Suprapubic skin (tissue), 4 donors: ENCODE measurements around the gene MAGI1. TPM values are rescaled to one million over a fixed set of nuclear protein-coding genes. Genes with fewer than 3 reads are reported as not detected.

Experiments used
- DNase-seq, 2 donors: peaks; one replicate each; pipeline ENCODE4 v3.0.0-alpha.2; 2019; ENCODE audit warnings: low spot score in 2 of 2
- H3K27ac ChIP-seq: fragments of 200-600 bp; sonication (generic); one replicate; pipeline ENCODE4 v1.5.1; 2019
- H3K27me3 ChIP-seq: fragments of 200-600 bp; sonication (generic); one replicate; pipeline ENCODE4 v1.5.1; 2019
- H3K36me3 ChIP-seq: fragments of 200-600 bp; sonication (generic); one replicate; pipeline ENCODE4 v1.5.1; 2019
- H3K4me1 ChIP-seq: fragments of 200-600 bp; sonication (generic); one replicate; pipeline ENCODE4 v1.5.1; 2019
- H3K4me3 ChIP-seq: fragments of 200-600 bp; sonication (generic); one replicate; pipeline ENCODE4 v1.5.1; 2019; ENCODE audit warnings: mild to moderate bottlenecking
- H3K9me3 ChIP-seq: fragments of 200-600 bp; sonication (generic); one replicate; pipeline ENCODE4 v1.5.1; 2019
- CTCF ChIP-seq, 2 donors: fragments of 200-600 bp in 1 of 2; fragments of 450-650 bp in 1 of 2; sonication (generic) in 1 of 2; IDR thresholded peaks; one replicate each; pipeline ENCODE4 v1.5.1; 2016 to 2019; ENCODE audit warnings: antibody characterized with exemption in 2 of 2, mild to moderate bottlenecking in 1 of 2, moderate library complexity in 1 of 2
- EP300 ChIP-seq: sonication (generic); formaldehyde crosslinking; IDR thresholded peaks from one replicate; pipeline ENCODE4 v1.6.1; 2017; ENCODE audit warnings: antibody characterized with exemption
- POLR2A ChIP-seq, 2 donors: fragments of 450-650 bp; IDR thresholded peaks; one replicate each; pipeline ENCODE4 v1.6.1; 2017; ENCODE audit warnings: antibody characterized with exemption in 2 of 2, mild to moderate bottlenecking in 2 of 2, moderate library complexity in 2 of 2
- POLR2AphosphoS5 ChIP-seq, 3 donors: sonication (generic); formaldehyde crosslinking; IDR thresholded peaks; one replicate each; pipeline ENCODE4 v1.6.1; 2017; ENCODE audit warnings: antibody characterized with exemption in 3 of 3
- WGBS: methylation state at CpG from one replicate; pipeline ENCODE4 v1.1.5; 2018; 5-methylcytosine and 5-hydroxymethylcytosine counted together
- total RNA-seq, 4 donors: library from RNA; depleted of rRNA; stranded (reverse); fragments of >200 nt; gene quantifications; one replicate each; pipeline ENCODE4 v1.1.0, GENCODE V29; 2016

MAGI1 gene
- total RNA-seq, 4 donors from 2014 or later: 37.9 to 71.5 (median 48.6) TPM

DNA sequence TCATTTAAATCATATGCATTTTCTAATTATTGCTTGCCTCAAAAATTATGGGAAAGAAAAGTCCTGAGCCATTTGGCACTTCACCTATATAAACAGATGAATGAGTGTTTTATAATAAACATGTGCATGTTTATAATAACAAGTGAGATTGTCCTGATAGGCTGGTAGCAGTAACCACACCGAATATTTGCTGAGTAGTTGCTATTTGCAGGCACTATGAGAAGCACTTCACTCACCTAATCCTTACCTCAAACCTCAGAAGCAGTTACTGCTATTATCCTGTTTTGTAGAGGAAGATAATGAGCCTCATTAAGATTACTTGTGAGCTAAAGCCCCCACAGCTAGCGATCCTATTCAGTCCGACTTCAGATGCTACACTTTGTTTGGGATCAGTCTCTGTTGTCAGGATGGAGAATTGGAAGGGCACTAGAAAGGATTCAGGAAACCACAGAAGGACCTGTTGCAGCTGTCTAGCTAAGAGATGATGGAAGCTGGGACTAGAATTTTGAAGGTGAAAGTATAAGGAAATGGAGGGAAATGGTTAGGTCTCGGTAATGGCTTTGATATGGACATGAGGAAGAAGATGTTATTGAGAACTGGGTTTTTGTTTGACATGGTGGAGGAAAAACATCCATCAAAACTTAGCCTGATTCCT lies 28.4 kb upstream of the MAGI1 start:
- Histone ChIP-seq H3K4me1 (no peaks in the 10 kb centered on the region), H3K27ac (no peak overlapping the region), H3K9me3 (no peaks in the 10 kb centered on the region), H3K36me3 (no peaks in the 10 kb centered on the region), H3K27me3 (no peaks in the 10 kb centered on the region), H3K4me3 (no peak overlapping the region)
- 76% methylated on average over 4 of the region's 4 CpGs for WGBS
- no peak for DNase-seq
- TF ChIP-seq CTCF (IDR thresholded peaks at IDR 0.05) (no peak), POLR2A (IDR thresholded peaks at IDR 0.05) (no peak), EP300 (no peak), POLR2AphosphoS5 (IDR thresholded peaks at IDR 0.05) (no peak)

DNA sequence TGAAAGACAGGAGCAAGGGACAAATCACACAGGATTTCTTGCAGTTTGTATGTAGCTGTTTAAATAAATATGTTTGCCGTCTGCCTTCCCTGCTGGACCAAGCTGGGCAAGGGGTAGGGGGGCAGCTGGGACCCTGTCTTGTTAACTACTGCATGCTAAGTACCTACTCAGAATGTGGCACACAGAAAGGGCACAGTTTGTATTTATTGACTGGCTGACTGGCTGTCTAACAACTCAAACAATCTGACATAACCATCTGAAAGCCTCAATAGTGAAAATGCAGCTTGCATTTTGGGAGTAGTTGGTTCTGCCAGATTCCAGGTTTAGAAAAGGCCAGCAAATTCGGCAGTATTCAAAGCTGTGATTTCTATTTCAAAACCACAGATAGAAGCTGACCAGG lies 16.6 kb upstream of the MAGI1 start:
- no peak overlapping the region for H3K27ac ChIP-seq
- no peaks in the 10 kb centered on the region for H3K9me3 ChIP-seq
- no peak overlapping the region for H3K4me3 ChIP-seq
- peaks cover 14% of the 10 kb centered on the region for H3K4me1 ChIP-seq
- 67% methylated on average over 2 of the region's 2 CpGs for WGBS
- TF ChIP-seq CTCF (IDR thresholded peaks at IDR 0.05) (no peak), EP300 (no peak), POLR2A (IDR thresholded peaks at IDR 0.05) (no peak), POLR2AphosphoS5 (IDR thresholded peaks at IDR 0.05) (no peak)
- no peak for DNase-seq
- H3K27me3 ChIP-seq: no peaks in the 10 kb centered on the region
- no peaks in the 10 kb centered on the region for H3K36me3 ChIP-seq

DNA sequence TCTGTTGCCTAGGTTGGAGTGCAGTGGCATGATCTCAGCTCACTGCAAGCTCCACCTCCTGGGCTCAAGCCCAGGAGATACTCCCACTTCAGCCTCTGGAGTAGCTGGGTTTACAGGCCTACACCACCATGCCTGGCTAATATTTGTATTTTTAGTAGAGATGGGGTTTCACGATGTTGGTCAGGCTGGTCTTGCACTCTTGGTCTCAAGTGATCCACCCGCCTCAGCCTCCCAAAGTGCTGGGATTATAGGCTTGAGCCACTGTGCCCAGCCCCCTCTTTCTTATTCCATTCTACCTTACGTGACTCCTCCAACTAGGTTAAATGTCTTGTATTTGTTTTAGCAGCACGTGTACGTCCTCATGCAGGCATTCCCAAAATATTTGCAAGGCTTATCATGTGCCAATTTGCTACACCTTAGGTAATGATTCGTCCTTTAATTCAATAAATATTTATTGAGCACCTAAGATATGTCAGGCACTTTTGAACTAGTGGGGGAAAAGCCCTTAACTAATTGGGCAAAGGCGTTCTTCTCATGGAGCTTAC lies 14.9 kb upstream of the MAGI1 start:
- H3K27ac ChIP-seq: no peak overlapping the region
- 54% methylated on average over 7 of the region's 7 CpGs for WGBS

DNA sequence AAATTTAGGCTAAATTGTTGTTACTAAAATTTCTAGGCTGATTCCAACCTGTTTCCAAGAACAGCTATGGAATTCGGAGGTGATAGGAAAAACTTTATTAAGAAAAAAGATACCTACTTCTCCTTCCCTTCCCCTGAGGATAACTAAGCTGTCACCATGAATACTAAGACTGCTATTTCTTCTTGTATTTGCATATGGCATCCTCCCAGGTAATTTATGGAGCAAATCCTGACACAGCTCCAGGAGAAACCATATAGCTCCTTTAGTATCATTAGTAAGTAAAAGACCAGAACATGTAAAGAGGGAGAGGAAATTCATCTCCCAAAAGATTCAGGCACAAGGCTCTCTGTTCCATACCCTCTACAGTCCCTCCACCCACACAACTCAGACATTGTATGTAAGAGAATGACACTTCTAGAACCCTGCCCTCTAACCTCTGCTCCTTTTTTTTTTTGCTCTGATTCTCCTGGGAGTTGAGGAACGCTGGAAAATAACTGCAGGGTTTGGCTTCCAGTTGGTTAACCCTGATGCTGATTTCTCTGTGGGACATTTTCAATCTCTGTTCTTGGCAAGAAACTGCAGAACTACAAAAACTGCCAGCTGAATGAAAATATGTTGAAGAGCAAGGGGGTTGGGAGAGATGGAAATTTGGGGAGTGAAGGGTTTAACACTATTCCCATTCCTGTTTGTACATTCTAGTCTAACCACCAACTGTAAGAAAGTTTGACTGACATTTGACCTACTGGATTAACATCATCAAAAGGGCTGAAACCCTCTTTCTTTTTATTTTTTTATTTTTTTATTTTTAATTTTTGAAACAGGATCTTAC lies 14.2 kb upstream of the MAGI1 start:
- Histone ChIP-seq H3K4me3 (no peak overlapping the region), H3K4me1 (peaks cover 14% of the 10 kb centered on the region), H3K36me3 (no peaks in the 10 kb centered on the region), H3K9me3 (no peaks in the 10 kb centered on the region), H3K27ac (no peak overlapping the region), H3K27me3 (no peaks in the 10 kb centered on the region)
- DNase-seq: no peak
- TF ChIP-seq CTCF (IDR thresholded peaks at IDR 0.05) (no peak), POLR2AphosphoS5 (IDR thresholded peaks at IDR 0.05) (no peak), POLR2A (IDR thresholded peaks at IDR 0.05) (no peak), EP300 (no peak)
- WGBS: 31% methylated on average over 2 of the region's 2 CpGs

More for the DNA sequence above, 14.9 kb upstream of the MAGI1 start:
- Histone ChIP-seq H3K4me3 (no peak overlapping the region), H3K27me3 (no peaks in the 10 kb centered on the region), H3K4me1 (peaks cover 14% of the 10 kb centered on the region), H3K36me3 (no peaks in the 10 kb centered on the region), H3K9me3 (no peaks in the 10 kb centered on the region)
- no peak for DNase-seq
- TF ChIP-seq POLR2AphosphoS5 (IDR thresholded peaks at IDR 0.05) (no peak), EP300 (no peak), POLR2A (IDR thresholded peaks at IDR 0.05) (no peak), CTCF (IDR thresholded peaks at IDR 0.05) (no peak)

DNA sequence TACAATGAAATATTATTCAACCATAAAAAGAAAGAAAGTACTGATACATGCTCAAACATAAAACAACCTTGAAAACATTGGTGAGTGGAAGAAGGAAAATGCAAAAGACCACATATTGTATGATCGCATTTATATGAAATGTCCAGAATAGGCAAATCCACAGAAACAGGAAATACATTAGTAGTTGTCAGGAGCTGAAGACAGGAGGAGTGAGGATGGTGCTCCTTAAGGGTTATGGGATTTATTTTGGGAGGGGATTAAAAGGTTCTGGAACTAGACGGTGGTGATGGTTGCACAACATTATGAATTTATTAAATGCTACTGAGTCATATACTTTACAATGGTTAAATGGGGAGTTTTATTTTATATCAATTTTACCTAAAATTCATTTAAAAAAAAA lies 12.1 kb upstream of the MAGI1 start:
- WGBS: 76% methylated on average over 2 of the region's 2 CpGs
- H3K27ac ChIP-seq: no peak overlapping the region
- no peak for TF ChIP-seq EP300
- no peak for TF ChIP-seq CTCF (IDR thresholded peaks at IDR 0.05)
- TF ChIP-seq POLR2A (IDR thresholded peaks at IDR 0.05): no peak
- no peak for TF ChIP-seq POLR2AphosphoS5 (IDR thresholded peaks at IDR 0.05)

More for the DNA sequence above, 12.1 kb upstream of the MAGI1 start:
- Histone ChIP-seq H3K9me3 (no peaks in the 10 kb centered on the region), H3K27me3 (no peaks in the 10 kb centered on the region), H3K36me3 (no peaks in the 10 kb centered on the region), H3K4me3 (no peak overlapping the region), H3K4me1 (peaks cover 14% of the 10 kb centered on the region)
- DNase-seq: no peak
